K562 (cell line): Measurements from ENCODE around the gene CCDC9. TPM values are rescaled to one million over a fixed set of nuclear protein-coding genes. Genes with fewer than 3 reads are reported as not detected.
A peak's percentile ranks its signal among the peaks of the same experiment; 100 is the strongest.

Experiments used
- CBX1 ChIP-seq: sonication (generic); IDR thresholded peaks from 2 replicates; pipeline ENCODE4 v1.6.1; 2016; ENCODE audit warnings: antibody characterized with exemption, low read depth, mild to moderate bottlenecking
- CREBBP ChIP-seq: IDR thresholded peaks from one replicate; pipeline ENCODE4 v1.6.1; 2012; ENCODE audit warnings: low read depth, mild to moderate bottlenecking, control low read depth, inconsistent platforms, low read length
- FOXK1 ChIP-seq: sonication (generic); formaldehyde crosslinking; IDR thresholded peaks from 2 replicates; pipeline ENCODE4 v1.8.0; 2022; ENCODE audit warnings: missing genetic modification reagents, mild to moderate bottlenecking, borderline replicate concordance
- FOXK2 ChIP-seq, 2 experiments: fragments of 450-650 bp; IDR thresholded peaks in 1 of 2; conservative IDR thresholded peaks in 1 of 2; 2 replicates each; pipeline ENCODE4 v1.6.1; 2016; ENCODE audit warnings: low read depth in 2 of 2, mild to moderate bottlenecking in 1 of 2
- HNRNPK ChIP-seq: fragments of 200-400 bp; formaldehyde crosslinking; IDR thresholded peaks from one replicate; pipeline ENCODE4 v1.6.1; 2018; ENCODE audit warnings: mild to moderate bottlenecking, low read depth, low read length; ENCODE audit not compliant: poor library complexity, severe bottlenecking
- MEIS2 ChIP-seq: fragments of 450-650 bp; IDR thresholded peaks from 2 replicates; pipeline ENCODE4 v1.6.1; 2014; ENCODE audit warnings: mild to moderate bottlenecking; ENCODE audit not compliant: partially characterized antibody
- NFIC ChIP-seq: fragments of 450-650 bp; IDR thresholded peaks from 2 replicates; pipeline ENCODE4 v1.6.1; 2017; ENCODE audit warnings: mild to moderate bottlenecking, inconsistent platforms
- NONO ChIP-seq, 2 experiments: fragments of 200-400 bp in 1 of 2; fragments of 450-650 bp in 1 of 2; formaldehyde crosslinking in 1 of 2; IDR thresholded peaks; 2 replicates each; pipeline ENCODE4 v1.6.1; 2017; ENCODE audit warnings: low read depth in 2 of 2, mild to moderate bottlenecking in 2 of 2, moderate library complexity in 2 of 2, low read length in 1 of 2
- PTTG1 ChIP-seq: fragments of 450-650 bp; IDR thresholded peaks from 2 replicates; pipeline ENCODE4 v1.6.1; 2016; ENCODE audit warnings: low read depth, mild to moderate bottlenecking, missing genetic modification characterization, missing compliant biosample characterization
- RBM17 ChIP-seq: fragments of 200-400 bp; formaldehyde crosslinking; IDR thresholded peaks from 2 replicates; pipeline ENCODE4 v1.6.1; 2017; ENCODE audit warnings: low read depth, mild to moderate bottlenecking, low read length, borderline replicate concordance
- RCOR1 ChIP-seq, 2 experiments: IDR thresholded peaks; 2 replicates each; pipeline ENCODE4 v1.6.1; 2012; ENCODE audit warnings: low read depth in 2 of 2, low read length in 2 of 2, borderline replicate concordance in 1 of 2, improper control_type of control experiment in 1 of 2
- RFX7 ChIP-seq: fragments of 250-450 bp; sonication (Bioruptor Pico); IDR thresholded peaks from 2 replicates; pipeline ENCODE4 v1.5.1; 2021; ENCODE audit warnings: mild to moderate bottlenecking
- SRF ChIP-seq, 2 experiments: fragments of 250-450, 450-650 bp in 1 of 2; sonication (Bioruptor Pico) in 1 of 2; sonication (generic) in 1 of 2; formaldehyde crosslinking; IDR thresholded peaks; 2 replicates each; pipeline versions ENCODE4 v1.5.0 to v1.5.1; 2020 to 2022; ENCODE audit warnings: mild to moderate bottlenecking in 1 of 2, missing genetic modification reagents in 1 of 2
- TAF15 ChIP-seq: fragments of 200-400 bp; formaldehyde crosslinking; IDR thresholded peaks from 2 replicates; pipeline ENCODE4 v1.6.1; 2017; ENCODE audit warnings: mild to moderate bottlenecking, low read depth, low read length, moderate library complexity
- U2AF1 ChIP-seq: fragments of 200-400 bp; formaldehyde crosslinking; optimal IDR thresholded peaks from 2 replicates; pipeline ENCODE3; 2017; ENCODE audit warnings: mild to moderate bottlenecking, low read depth, low read length, moderate library complexity
- ZKSCAN3 ChIP-seq: fragments of 250-450 bp; sonication (Bioruptor Pico); IDR thresholded peaks from 2 replicates; pipeline ENCODE4 v1.4.0; 2020
- ZNF133 ChIP-seq: fragments of 250-450 bp; sonication (Bioruptor Pico); IDR thresholded peaks from 2 replicates; pipeline ENCODE4 v1.4.0; 2020; ENCODE audit warnings: mild to moderate bottlenecking
- ZNF146 ChIP-seq: IDR thresholded peaks from one replicate; pipeline ENCODE4 v1.6.1; 2018; ENCODE audit warnings: missing compliant biosample characterization; ENCODE audit not compliant: unreplicated experiment
- ZNF239 ChIP-seq: fragments of 250-450 bp; sonication (Bioruptor Pico); IDR thresholded peaks from 2 replicates; pipeline ENCODE4 v1.4.0; 2020; ENCODE audit warnings: mild to moderate bottlenecking
- ZNF639 ChIP-seq, 2 experiments: fragments of 200-800 bp in 1 of 2; sonication (Bioruptor generic) in 1 of 2; sonication (generic) in 1 of 2; formaldehyde crosslinking in 1 of 2; IDR thresholded peaks in 1 of 2; conservative IDR thresholded peaks in 1 of 2; 2 replicates each; pipeline versions ENCODE4 v1.5.0 to v1.6.1; 2016 to 2020; ENCODE audit warnings: missing compliant biosample characterization in 1 of 2, missing genetic modification characterization in 1 of 2, missing genetic modification reagents in 1 of 2
- polyA plus RNA-seq, 8 experiments: library from polyadenylated mRNA; depleted of rRNA in 4 of 8; stranded (reverse) in 5 of 8; unstranded in 3 of 8; fragments of >200 nt; fragmentation: Nextera tagmentation in 2 of 8; fragmentation: Illumina TruSeq in 1 of 8; extraction: Ambion mirVana in 2 of 8; extraction: Trizol in 1 of 8; gene quantifications; 2 replicates each; pipeline versions ENCODE4 v1.2.1 to v1.2.3, GENCODE V29; 2011 to 2014; ENCODE audit warnings: inconsistent platforms in 1 of 8, missing spikeins in 1 of 8
- total RNA-seq, 7 experiments: library from RNA; depleted of rRNA in 6 of 7; stranded (reverse); fragments of >200 nt in 6 of 7; fragmentation: Illumina TruSeq in 2 of 7; extraction: Trizol in 2 of 7; gene quantifications; 2 replicates each; pipeline versions ENCODE4 v1.2.1 to v1.2.3, GENCODE V29; 2011 to 2021; ENCODE audit warnings: low replicate concordance in 1 of 7
- TF ChIP-seq, protein P1 (sequence below): fragments of 250-450 bp; sonication (Bioruptor Pico); IDR thresholded peaks from 2 replicates; pipeline ENCODE4 v1.4.0; 2020
- TF ChIP-seq, protein P2 (sequence below), 2 experiments: IDR thresholded peaks; 2 replicates each; pipeline ENCODE4 v1.6.1; 2011; ENCODE audit warnings: borderline replicate concordance in 1 of 2, control low read depth in 1 of 2, low read depth in 1 of 2, low read length in 1 of 2, mild to moderate bottlenecking in 1 of 2, mixed read lengths in 1 of 2, moderate library complexity in 1 of 2; ENCODE audit not compliant: insufficient read depth in 1 of 2, insufficient read length in 1 of 2, poor library complexity in 1 of 2, severe bottlenecking in 1 of 2; ENCODE audit errors: extremely low read depth in 1 of 2
- TF ChIP-seq, protein P3 (sequence below): fragments of 450-650 bp; formaldehyde crosslinking; IDR thresholded peaks from 2 replicates; pipeline ENCODE4 v1.4.0; 2022; ENCODE audit warnings: missing genetic modification characterization

The CCDC9 gene
- total and polyA plus RNA-seq, 9 of the 15 experiments (the other 6 are each of a cell fraction or from before 2014, with no cell fraction given), result 0.23 to 38.6 (median 8.4) TPM

- TF ChIP-seq, protein P1, sequence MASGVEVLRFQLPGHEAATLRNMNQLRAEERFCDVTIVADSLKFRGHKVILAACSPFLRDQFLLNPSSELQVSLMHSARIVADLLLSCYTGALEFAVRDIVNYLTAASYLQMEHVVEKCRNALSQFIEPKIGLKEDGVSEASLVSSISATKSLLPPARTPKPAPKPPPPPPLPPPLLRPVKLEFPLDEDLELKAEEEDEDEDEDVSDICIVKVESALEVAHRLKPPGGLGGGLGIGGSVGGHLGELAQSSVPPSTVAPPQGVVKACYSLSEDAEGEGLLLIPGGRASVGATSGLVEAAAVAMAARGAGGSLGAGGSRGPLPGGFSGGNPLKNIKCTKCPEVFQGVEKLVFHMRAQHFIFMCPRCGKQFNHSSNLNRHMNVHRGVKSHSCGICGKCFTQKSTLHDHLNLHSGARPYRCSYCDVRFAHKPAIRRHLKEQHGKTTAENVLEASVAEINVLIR (CRISPR knock-in tag), result no peak
- TF ChIP-seq TAF15 (no peak), NONO (IDR thresholded peaks at IDR 0.05; ENCODE audit: low read depth in 2 of 2, low read length in 1 of 2) (no peak), FOXK2 (conservative IDR thresholded peaks at IDR 0.05 in 1 of 2, IDR thresholded peaks at IDR 0.05 in 1 of 2; ENCODE audit: low read depth in 2 of 2) (peak; percentile 6 to 11; a peak in 2 of 4 replicates), CBX1 (no peak), RBM17 (no peak), U2AF1 (no peak), FOXK1 (0 out of 2 replicates have a peak, but pooled peaks have one; percentile 8), ZKSCAN3 (no peak), SRF (CRISPR knock-in tag; IDR thresholded peaks at IDR 0.05) (no peak), CREBBP (no peak), RCOR1 (IDR thresholded peaks at IDR 0.05; ENCODE audit: borderline replicate concordance in 1 of 2, low read depth in 2 of 2, low read length in 2 of 2) (no peak), ZNF146 (CRISPR knock-in tag) (no peak), RFX7 (no peak), NFIC (no peak; the same call in 1 of the 2 replicates), MEIS2 (no peak), ZNF239 (no peak), ZNF639 (CRISPR knock-in tag; conservative IDR thresholded peaks at IDR 0.05 in 1 of 2, IDR thresholded peaks at IDR 0.05 in 1 of 2) (no peak), HNRNPK (no peak), ZNF133 (CRISPR knock-in tag) (no peak), PTTG1 (tag) (no peak)
- TF ChIP-seq, protein P2, sequence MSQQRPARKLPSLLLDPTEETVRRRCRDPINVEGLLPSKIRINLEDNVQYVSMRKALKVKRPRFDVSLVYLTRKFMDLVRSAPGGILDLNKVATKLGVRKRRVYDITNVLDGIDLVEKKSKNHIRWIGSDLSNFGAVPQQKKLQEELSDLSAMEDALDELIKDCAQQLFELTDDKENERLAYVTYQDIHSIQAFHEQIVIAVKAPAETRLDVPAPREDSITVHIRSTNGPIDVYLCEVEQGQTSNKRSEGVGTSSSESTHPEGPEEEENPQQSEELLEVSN (IDR thresholded peaks at IDR 0.05; ENCODE audit: borderline replicate concordance in 1 of 2, extremely low read depth in 1 of 2, insufficient read depth in 1 of 2, insufficient read length in 1 of 2, low read depth in 1 of 2, low read length in 1 of 2, poor library complexity in 1 of 2, severe bottlenecking in 1 of 2), result no peak
- TF ChIP-seq, protein P3, sequence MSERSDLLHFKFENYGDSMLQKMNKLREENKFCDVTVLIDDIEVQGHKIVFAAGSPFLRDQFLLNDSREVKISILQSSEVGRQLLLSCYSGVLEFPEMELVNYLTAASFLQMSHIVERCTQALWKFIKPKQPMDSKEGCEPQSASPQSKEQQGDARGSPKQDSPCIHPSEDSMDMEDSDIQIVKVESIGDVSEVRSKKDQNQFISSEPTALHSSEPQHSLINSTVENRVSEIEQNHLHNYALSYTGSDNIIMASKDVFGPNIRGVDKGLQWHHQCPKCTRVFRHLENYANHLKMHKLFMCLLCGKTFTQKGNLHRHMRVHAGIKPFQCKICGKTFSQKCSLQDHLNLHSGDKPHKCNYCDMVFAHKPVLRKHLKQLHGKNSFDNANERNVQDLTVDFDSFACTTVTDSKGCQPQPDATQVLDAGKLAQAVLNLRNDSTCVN, result peak; percentile 79; the same call in 1 of the 2 replicates
Observed at GRCh38 chr19:47241919-47242577, 14.3 kb upstream of the CCDC9 start (continued).
